GM10847 (cell line): ENCODE results near the gene SLC10A2.

Experiments
- POLR2A ChIP-seq: IDR thresholded peaks from 2 replicates; pipeline ENCODE4 v1.6.1; 2011; ENCODE audit not compliant: insufficient read length; ENCODE audit errors: extremely low read depth

The SLC10A2 gene

GRCh38 chr13:103007427-103007762 lies 58.8 kb downstream of the SLC10A2 start:
- no peak for TF ChIP-seq POLR2A

- no peak for TF ChIP-seq POLR2A
Observed at GRCh38 chr13:103006641-103007426, 59.4 kb downstream of the SLC10A2 start.

GRCh38 chr13:103004661-103005345 lies 61.4 kb downstream of the SLC10A2 start:
- TF ChIP-seq POLR2A, result no peak

- TF ChIP-seq POLR2A, result no peak
Observed at GRCh38 chr13:103003631-103004030, 62.6 kb downstream of the SLC10A2 start.

- TF ChIP-seq POLR2A, result no peak
Observed at GRCh38 chr13:103002279-103002678, 63.9 kb downstream of the SLC10A2 start.

- TF ChIP-seq POLR2A, result no peak
Observed at GRCh38 chr13:103000157-103000556, 66.1 kb downstream of the SLC10A2 start.

DNA sequence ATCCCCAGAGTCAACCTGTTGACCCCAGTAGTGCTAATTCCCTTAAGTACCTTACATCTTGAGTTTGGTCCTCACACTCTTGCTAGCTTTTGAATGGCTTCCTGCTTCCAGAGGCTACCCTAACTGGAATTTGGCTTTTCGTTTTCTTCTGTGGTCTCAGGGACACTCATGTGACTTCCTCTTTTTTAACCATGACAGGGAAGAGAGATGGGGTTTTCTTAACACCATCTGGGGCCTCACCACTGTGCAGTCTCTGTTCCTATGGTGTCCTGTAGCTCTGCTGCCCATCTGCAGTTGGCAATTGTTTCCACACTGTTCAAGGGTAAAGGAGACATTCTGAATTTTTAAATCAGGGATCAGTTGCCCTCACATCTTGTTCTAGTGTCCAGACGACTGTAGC lies 66.7 kb downstream of the SLC10A2 start:
- no peak for TF ChIP-seq POLR2A
